GM21390 (cell line): ENCODE data around the gene AFF1.
"Not testable (repeated sequence)": the region's sequence is repeated elsewhere in the genome, so short reads cannot be mapped to it uniquely, and the experiment has no call there.

ENCODE experiments used
- ATAC-seq: cut with Tn5 transposase; IDR thresholded peaks from one replicate; pipeline ENCODE4 v1.9.1; 2021; ENCODE audit not compliant: unreplicated experiment

The AFF1 gene

GRCh38 chr4:87050596-87050995 is 115.8 kb downstream of the AFF1 start:
- no peak for ATAC-seq

GRCh38 chr4:87051121-87051713 is 116.4 kb downstream of the AFF1 start:
- ATAC-seq, result no peak

GRCh38 chr4:87052615-87053014 is 117.8 kb downstream of the AFF1 start:
- no peak for ATAC-seq

DNA sequence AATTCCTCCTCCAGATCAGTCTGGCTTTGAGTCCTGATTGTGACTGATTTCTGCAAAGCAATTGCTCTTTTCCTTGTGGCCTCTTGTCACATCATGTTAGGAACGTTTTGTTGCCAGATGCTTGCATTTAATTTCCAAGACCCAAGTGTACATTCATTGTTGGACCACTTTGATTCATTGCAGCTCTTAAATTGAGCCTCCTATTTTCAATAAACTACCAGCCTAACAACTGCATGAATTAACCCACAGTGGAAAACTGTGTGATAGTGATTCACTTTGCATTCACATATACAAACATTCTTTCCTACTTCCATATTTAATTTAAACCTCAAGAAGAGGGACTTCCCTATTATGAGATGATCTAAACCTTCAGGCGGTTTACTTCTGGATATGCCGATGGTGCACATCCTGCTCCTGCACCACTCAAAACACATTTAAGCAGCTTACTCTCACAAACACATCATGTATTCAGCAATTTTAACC is 118.4 kb downstream of the AFF1 start:
- ATAC-seq, result no peak

GRCh38 chr4:87053802-87054767 is 119.3 kb downstream of the AFF1 start:
- no peak for ATAC-seq

- no peak for ATAC-seq
Measured at GRCh38 chr4:87054900-87055299, 120.1 kb downstream of the AFF1 start.

DNA sequence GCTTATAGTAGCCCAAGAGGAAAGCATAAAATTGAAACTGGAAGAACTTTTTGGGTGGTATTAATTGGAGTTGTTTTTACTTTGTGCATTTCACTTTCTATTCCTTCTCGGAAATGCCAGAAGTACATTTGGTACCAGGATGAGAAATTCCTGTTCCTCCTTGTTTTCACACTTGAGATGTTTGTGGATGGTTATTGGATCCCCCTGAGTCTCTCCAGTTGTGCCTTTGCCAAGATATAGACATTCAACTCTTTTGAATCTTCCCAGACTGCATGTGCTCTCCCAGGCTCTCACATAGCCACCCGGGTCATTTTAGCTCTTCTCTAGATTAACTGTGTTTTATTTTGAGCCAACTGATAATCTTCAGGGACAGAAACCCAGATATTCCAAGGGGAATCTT is 120.5 kb downstream of the AFF1 start:
- ATAC-seq, result no peak

DNA sequence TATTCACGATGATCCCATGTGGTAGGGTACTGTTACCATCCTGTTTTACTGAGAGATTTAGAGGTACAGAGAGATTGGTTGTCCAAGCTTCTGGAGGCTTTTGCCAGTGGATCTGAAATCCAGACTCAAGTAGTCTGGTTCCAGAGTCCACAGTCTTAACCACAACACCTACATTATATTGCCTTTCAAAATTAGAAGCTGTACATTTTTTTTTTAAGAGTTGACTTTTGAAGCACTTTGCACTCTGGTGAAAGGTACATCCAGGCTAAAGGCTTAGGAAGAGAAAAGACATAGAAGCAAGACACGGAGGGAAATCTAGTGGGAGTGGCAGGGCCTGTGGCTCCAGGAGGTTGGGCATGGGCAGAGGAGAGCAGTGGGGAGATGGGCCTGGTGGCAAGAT is 122.1 kb downstream of the AFF1 start:
- ATAC-seq, result no peak

DNA sequence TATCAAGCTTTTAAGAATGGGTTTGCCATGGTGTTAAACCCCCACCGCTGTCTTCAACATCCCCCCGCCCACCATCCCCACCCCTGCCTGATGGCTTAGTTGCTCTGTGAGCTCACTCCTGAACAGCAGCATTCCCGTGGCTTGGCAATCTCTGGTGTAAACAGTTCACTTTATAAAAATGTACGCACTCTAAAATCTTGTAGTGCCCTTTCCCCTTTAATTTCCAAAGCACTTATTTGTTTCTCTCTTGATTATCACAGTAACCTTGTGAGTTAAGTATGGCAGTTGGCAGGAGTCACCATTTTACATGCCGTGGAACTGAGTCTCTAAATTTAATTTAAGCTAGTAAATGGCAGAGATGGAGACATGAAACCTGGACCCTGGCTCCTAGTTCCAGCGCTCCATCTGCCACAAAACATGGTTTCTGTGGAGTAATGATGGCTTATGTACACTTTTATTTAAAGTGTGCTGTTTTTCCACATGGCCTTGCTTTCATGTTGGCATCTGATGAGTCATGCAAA is 123.1 kb downstream of the AFF1 start:
- ATAC-seq, result no peak

DNA sequence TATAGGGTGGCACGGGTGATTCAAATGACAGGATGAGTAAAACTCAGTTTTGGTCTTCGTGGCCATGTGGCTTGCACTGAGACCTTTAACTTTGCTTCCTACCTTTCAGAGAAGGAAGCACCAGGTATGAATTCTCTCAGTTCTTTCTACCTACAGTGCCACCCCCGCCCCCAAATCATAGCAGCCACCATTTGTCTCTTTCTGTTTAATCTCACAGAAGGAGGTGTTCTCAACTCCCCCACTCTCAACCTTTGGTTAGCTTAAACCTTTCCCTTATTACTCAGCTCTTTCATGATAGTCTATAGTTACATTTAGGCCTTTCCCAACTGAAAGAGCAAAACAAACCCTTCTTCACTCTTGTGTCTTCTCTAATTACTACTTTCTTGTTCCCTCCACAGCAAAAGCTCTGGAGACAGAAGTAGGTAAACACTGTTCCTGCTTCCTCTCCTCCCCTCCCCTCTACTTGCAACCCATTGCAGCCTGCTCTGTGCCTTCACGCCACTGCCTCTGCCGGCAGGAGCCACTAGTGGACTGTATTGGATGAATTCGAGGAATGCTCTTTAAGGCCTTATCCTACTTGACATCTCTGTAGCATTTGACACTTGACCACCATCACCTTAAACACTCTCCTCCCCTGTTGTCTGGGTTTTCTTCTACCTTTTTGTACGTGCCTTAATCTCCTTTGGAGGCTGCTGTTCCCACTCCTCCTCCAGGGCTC is 123.7 kb downstream of the AFF1 start:
- ATAC-seq, result no peak

DNA sequence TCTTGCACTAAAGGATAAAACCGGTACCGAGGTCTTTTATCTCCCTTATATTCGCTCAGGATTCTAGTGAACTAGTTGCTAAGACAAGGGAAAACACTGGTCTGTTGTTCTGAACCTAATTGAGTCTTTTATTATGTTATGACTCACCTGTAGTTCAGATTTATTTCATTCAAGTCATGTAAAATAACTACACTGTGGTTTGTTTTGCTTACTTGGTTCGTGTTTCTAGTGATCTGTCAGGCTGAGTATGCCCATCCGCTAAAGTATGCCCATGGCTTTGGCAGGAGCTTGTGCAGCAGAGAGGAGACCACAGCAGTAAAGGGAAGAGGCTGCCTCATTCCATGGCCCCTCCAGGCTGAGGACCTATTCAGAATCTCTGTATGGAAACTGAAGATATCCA is 126.1 kb downstream of the AFF1 start:
- ATAC-seq, result no peak

DNA sequence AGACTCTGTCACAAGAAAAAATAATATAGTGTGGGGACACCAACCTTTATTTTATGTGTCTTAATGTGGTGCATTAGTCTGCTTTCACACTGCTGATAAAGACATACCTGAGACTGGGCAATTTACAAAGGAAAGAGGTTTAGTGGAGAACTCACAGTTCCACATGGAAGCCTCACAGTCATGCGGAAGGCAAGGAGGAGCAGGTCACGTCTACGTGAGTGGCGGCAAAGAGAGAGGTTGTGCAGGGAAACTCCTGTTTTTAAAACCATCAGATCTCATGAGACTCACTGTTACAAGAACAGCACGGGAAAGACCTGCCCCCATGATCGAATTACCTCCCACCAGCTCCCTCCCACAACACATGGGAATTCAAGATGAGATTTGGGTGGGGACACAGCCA is 130.2 kb downstream of the AFF1 start:
- ATAC-seq, result no peak

DNA sequence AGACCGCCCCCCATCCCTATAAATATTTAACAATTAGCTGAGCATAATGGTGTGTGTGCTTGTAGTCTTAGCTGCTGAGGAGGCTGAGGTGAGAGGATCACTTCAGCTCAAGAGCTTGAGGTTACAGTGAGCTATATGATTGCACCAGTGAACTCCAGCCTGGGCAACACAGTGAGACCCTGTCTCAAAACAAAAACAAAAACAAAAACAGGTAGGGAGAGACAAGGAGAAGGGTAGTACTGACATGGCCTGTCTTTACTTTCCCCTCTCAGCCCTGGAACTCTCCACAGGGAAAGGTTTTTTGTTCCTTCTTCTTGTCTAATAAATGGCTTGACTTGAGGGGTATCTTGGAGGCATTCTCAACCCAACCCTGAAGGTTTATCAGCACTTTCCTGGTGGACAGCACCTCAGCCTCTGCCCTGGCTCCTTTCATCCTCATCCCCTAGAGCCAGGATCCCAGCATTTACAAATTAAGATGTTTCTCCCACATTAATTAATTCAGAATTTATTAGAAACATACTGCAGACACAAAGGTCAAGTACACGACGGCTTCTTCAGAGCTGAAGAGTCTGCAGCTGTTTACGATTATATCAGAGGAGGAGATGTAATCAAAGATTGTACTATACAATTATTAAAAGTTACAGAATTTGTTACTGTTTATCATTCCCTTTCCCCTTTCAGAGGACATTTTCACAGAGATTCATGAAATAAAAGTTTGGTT is 131.8 kb downstream of the AFF1 start:
- ATAC-seq, result no peak

GRCh38 chr4:87067124-87067885 is 132.5 kb downstream of the AFF1 start:
- ATAC-seq, result no peak

GRCh38 chr4:87068583-87069021 is 133.8 kb downstream of the AFF1 start:
- ATAC-seq, result no peak

- no peak for ATAC-seq
Measured at GRCh38 chr4:87069037-87069742, 134.4 kb downstream of the AFF1 start.

- no peak for ATAC-seq
Measured at GRCh38 chr4:87071401-87071800, 136.6 kb downstream of the AFF1 start.

- ATAC-seq, result not testable (repeated sequence)
Measured at GRCh38 chr4:87072545-87072944, 137.7 kb downstream of the AFF1 start.
